Stimulated activated CD8-positive, alpha-beta memory T cell treated with anti-CD3 and anti-CD28 coated beads, Interleukin-7, amount 100 ng/mL, for 24 hours (primary cell): ENCODE measurements around the gene NOX3.

Experiments used
- DNase-seq: peaks from one replicate; pipeline ENCODE4 v3.0.0-alpha.2; 2020; ENCODE audit warnings: low read depth

Gene NOX3

DNA sequence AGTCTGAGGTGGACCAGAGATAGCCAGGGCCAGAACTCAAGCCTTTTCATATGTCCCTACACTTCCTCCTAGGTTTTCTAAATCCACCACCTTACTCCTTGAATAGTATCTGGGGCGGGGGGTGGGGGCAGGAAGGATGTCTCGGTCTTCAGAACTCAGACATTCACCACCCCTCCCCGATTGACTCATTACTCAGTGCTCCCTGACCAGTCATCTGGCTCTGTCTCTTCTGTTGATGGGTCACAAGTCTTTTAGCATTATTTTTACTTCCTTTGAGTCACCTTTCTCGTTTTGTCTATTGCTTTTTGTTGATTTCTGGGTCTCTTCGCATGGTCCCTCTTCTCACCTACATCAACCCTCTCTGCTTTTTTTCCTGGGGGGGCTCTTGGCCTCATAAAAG is 23.3 kb downstream of the NOX3 start:
- DNase-seq: no peak

DNA sequence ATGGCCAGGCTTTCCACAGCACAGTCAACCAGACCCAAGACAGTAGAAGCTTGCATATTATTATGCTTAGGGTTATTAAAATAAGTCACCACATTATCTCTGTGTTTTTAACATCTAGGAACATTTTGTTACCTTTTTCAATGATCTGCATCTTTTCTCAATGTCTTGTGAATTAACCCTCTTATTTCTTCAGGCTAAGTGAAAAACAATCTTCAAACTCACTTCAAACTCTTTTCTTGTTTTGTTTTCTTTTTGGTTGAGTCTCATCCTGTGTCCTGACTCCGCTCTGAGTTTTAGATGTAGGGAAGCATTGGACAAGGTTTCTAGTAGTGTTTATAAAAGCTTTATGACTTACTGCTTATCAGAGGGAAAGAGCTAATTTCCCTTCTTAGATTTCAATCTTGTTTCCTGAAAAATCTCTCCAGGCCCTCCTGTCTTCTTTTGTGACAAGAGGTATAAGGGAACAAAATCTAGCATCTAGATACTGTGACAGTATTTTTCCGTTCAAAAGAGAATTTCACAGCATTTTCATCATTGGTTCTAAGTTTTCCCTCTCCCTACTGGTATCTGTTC is 26.2 kb downstream of the NOX3 start:
- DNase-seq: no peak

DNA sequence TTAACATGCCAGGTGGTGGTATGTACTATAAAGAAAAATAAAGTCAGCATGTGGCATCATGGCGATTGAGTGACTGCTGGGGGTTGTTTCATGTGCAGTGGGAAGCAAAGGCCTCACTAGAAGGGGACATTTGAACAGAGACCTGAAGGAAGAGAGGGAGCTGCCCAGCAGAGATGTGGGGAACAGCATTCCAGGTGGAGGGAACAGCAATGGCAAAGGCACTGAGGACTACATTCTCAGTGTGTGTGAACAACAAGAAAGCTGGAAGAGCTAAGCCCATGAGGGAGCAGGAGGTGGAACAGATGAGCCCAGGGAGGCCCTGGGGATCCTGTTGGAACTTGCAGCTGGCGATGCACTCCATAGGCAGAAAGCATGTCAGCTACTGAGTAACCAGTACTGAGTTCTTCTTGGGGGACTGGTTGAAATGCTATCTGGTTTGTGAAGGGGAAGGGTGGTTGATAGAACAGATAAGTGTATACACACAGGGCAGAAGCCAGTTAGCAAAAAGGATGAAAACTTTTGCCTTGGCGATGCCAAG is 29.2 kb downstream of the NOX3 start:
- DNase-seq: no peak

GRCh38 chr6:155424181-155424580 is 31.5 kb downstream of the NOX3 start:
- DNase-seq: no peak

DNA sequence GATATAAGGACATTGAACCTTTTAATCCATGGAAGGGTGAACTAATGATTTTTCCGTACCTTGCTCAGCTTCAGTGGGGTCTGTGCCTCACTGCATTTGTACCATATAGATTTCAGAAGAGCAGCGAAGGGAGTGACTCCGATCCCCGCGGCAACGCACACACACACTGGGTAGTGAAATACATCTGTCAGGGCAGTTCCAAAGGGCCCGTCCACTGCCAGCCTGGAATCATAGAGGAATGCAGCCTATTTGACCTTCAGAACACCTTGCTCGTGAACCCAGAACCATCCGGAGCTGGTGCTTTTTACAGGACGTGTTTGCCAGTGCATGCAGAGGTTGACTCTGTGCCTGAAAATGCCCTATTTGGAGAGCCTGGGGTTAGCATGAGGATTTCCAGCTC is 33.0 kb downstream of the NOX3 start:
- DNase-seq: no peak

GRCh38 chr6:155420492-155420891 is 35.1 kb downstream of the NOX3 start:
- no peak for DNase-seq

DNA sequence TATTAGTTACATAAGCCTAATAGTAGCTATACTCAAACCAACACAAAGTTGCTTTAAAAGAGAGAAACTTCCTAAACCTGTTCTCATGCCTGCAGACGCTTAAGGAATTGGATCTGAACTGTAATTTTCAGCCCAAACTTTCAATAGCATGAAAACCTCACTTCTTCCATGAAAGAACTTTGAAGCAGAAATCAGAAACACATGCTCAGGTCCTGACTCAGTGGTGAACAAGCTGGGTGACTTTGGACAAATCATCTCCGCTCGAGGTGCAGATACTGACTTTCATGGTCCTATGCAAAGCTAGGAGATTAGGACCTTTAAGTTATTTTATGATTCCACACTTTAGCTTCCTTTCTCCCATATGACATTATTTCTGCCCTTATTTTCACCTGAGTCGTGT is 36.5 kb downstream of the NOX3 start:
- no peak for DNase-seq

GRCh38 chr6:155418017-155418761 is 37.5 kb downstream of the NOX3 start:
- DNase-seq: peak; percentile 37

GRCh38 chr6:155417454-155417853 is 38.2 kb downstream of the NOX3 start:
- DNase-seq: no peak

DNA sequence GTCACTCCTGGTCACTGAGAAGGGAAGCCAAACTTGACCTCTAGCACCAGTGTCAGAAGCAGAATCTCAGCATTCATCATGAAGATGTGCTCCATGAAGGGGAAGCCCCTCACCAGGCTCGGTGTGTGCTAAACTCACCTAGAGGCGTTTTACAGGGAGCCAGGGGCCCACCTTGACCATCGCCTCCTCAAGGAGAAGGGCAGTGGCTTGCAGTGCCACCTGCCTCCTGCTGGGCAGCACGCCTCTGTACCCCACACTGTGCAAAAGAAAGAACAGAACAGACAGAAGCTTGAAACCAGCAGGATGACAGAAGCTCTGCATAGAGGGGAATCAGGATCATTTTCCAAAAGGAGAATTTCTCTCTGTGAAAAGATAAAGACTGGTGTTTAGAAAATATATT is 39.7 kb downstream of the NOX3 start:
- DNase-seq: no peak

- no peak for DNase-seq
These were observed 41.6 kb downstream of the NOX3 start for GRCh38 chr6:155414049-155414448.

GRCh38 chr6:155412335-155412734 is 43.3 kb downstream of the NOX3 start:
- no peak for DNase-seq

DNA sequence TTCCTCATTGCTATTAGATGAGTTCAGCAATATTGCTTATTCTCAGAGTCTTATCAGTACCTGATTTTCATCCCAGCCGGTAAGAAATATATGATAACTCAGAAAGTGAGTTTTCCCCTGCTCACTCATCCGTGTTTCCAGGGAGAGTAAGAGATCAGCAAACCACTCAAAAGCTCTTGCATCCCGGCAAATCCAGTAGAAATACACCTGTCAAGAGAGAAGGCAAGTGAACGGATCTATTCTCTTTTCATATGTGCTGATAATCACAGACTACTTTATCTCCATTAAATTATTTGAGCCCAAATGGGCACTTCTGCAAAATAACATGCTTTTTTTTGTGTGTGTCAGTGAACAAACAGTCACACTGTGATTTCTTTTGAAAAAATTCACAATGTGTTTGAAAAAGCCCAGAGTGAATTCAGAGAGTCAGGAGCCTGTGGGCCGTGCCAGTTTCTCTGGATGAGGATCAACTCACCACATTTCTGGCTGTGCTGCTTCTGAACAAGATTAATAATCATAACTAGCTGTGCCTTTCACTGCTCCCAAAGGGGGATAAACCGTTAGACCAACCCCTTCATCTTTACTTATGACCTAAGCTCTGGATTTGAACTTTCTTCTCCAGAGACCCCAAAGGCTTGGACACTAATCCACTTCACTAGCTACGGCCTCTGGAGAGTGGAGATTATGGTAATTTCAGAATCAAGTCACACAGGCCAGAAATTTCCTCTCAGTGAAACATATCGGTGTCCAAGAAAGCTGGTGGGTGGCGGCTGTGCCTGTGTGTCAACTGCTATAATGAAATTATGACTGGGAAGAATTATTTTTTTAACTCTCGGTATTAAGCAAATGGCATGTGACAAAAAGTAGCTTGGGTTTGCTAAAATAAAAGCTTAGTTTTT is 44.2 kb downstream of the NOX3 start:
- DNase-seq: no peak

DNA sequence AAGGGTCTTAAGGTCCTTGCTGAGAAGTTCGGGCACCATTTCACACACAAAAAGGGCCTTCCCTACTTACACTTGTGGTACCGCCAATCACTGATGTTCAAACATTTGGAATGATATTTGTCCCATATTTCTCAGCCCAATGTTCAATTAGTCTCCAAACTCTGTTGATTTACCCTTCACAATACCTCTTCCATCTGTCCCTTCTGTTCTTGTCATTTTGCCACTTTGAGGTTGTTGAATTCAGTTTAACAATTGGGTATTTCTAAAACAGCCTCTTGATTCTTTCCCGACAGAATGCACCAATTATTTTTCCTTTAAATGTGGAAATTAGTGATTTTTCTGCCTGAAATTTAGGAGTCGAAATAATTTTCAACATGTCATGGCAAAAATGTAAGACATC is 46.2 kb downstream of the NOX3 start:
- DNase-seq: no peak

- DNase-seq: no peak
These were observed 46.7 kb downstream of the NOX3 start for GRCh38 chr6:155408981-155409380.

GRCh38 chr6:155408231-155408630 is 47.4 kb downstream of the NOX3 start:
- DNase-seq: no peak

GRCh38 chr6:155406801-155407200 is 48.8 kb downstream of the NOX3 start:
- no peak for DNase-seq

GRCh38 chr6:155404937-155405336 is 50.7 kb downstream of the NOX3 start:
- DNase-seq: no peak

- no peak for DNase-seq
These were observed 52.9 kb downstream of the NOX3 start for GRCh38 chr6:155402656-155403304.

DNA sequence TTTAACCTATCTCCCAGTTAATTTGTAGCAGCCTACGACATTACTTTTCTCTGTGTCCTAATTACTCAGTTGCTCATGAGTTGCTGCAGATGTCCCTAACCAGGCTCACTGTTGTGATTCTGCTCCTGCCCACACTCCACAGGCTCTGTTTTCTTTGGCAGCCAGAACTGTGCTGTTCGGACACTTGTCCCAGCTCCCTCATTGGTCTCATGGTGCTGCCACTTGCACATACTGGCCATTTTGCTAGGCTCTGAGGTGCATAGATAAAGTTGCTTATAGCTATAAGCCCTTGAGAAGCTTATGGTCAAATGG is 55.0 kb downstream of the NOX3 start:
- DNase-seq: no peak

GRCh38 chr6:155399745-155400653 is 55.6 kb downstream of the NOX3 start:
- no peak for DNase-seq
